ENCODE results near the gene HS6ST1. TPM values are rescaled to one million over a fixed set of nuclear protein-coding genes. Genes with fewer than 3 reads are reported as not detected.

Gene HS6ST1
- total RNA-seq, 1 experiment from 2014 or later: 63.3 TPM

GRCh38 chr2:128275498-128276045, 43.1 kb downstream of the HS6ST1 start:
- TF ChIP-seq CTCF (conservative IDR thresholded peaks at IDR 0.05; ENCODE audit: low read depth, low read length): no peak
- TF ChIP-seq EZH2 (IDR thresholded peaks at IDR 0.05; ENCODE audit: borderline replicate concordance, low read depth, low read length, poor library complexity, severe bottlenecking): no peak
- Histone ChIP-seq H3K27me3 (replicated peaks; ENCODE audit: insufficient read depth, low read depth, low read length, poor library complexity) (no peaks in the 10 kb centered on the region), H3K9me3 (ENCODE audit: low read depth, low read length, poor library complexity, severe bottlenecking) (peaks cover 14% of the 10 kb centered on the region), H3K27ac (ENCODE audit: low read depth, low read length, poor library complexity, severe bottlenecking) (no peak overlapping the region), H3K4me3 (ENCODE audit: low read depth, low read length, poor library complexity, severe bottlenecking) (no peak overlapping the region), H3K4me1 (ENCODE audit: insufficient read depth, low read length, poor library complexity, severe bottlenecking) (no peaks in the 10 kb centered on the region), H3K36me3 (ENCODE audit: insufficient read depth, low read length, poor library complexity, severe bottlenecking) (peaks cover 15% of the 10 kb centered on the region)
- intact Hi-C loops (cut with micrococcal nuclease; ENCODE audit: unreplicated experiment): no loop called here
- BruUV-seq (replicated peaks): no TSS peak
- POLR2A ChIA-PET (ENCODE audit: low non-redundant PET): no interaction called here
- no peak for DNase-seq (ENCODE audit: low spot score)
- CTCF ChIA-PET: no interaction called here

DNA sequence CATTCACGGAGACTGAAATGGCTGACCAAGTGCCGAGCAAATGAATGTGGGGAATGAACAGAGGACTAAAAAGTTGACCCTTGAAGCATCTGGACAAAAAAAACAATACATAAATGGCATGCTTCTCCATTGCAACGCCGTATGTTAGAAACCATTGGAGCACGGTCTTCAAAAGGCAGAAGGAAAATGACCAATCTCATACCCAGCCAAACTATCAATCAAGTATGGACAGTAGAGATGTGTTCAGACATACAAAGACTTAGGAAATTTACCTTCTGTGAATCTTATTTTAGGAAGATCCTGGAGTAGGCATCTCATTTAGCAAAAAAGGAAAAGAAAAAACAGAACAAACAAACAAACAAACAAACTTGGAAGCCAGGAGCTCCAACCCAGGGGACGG, 44.5 kb downstream of the HS6ST1 start:
- BruUV-seq (replicated peaks): no TSS peak
- Histone ChIP-seq H3K27me3 (replicated peaks; ENCODE audit: insufficient read depth, low read depth, low read length, poor library complexity) (no peaks in the 10 kb centered on the region), H3K9me3 (ENCODE audit: low read depth, low read length, poor library complexity, severe bottlenecking) (peaks cover 14% of the 10 kb centered on the region), H3K4me3 (ENCODE audit: low read depth, low read length, poor library complexity, severe bottlenecking) (no peak overlapping the region), H3K4me1 (ENCODE audit: insufficient read depth, low read length, poor library complexity, severe bottlenecking) (no peaks in the 10 kb centered on the region), H3K27ac (ENCODE audit: low read depth, low read length, poor library complexity, severe bottlenecking) (no peak overlapping the region), H3K36me3 (ENCODE audit: insufficient read depth, low read length, poor library complexity, severe bottlenecking) (peaks cover 15% of the 10 kb centered on the region)
- ChIA-PET POLR2A (ENCODE audit: low non-redundant PET) (no interaction called here), CTCF (no interaction called here)
- intact Hi-C loops (cut with micrococcal nuclease; ENCODE audit: unreplicated experiment): no loop called here
- TF ChIP-seq CTCF (conservative IDR thresholded peaks at IDR 0.05; ENCODE audit: low read depth, low read length): no peak
- TF ChIP-seq EZH2 (IDR thresholded peaks at IDR 0.05; ENCODE audit: borderline replicate concordance, low read depth, low read length, poor library complexity, severe bottlenecking): no peak
- DNase-seq (ENCODE audit: low spot score): no peak

GRCh38 chr2:128273469-128274081, 45.1 kb downstream of the HS6ST1 start:
- intact Hi-C loops (cut with micrococcal nuclease; ENCODE audit: unreplicated experiment): no loop called here
- no peaks in the 10 kb centered on the region for H3K27me3 ChIP-seq (replicated peaks; ENCODE audit: insufficient read depth, low read depth, low read length, poor library complexity)
- no peaks in the 10 kb centered on the region for H3K4me1 ChIP-seq (ENCODE audit: insufficient read depth, low read length, poor library complexity, severe bottlenecking)
- ChIA-PET CTCF (no interaction called here), POLR2A (ENCODE audit: low non-redundant PET) (no interaction called here)
- H3K4me3 ChIP-seq (ENCODE audit: low read depth, low read length, poor library complexity, severe bottlenecking): no peak overlapping the region
- H3K27ac ChIP-seq (ENCODE audit: low read depth, low read length, poor library complexity, severe bottlenecking): no peak overlapping the region
- DNase-seq (ENCODE audit: low spot score): no peak
- BruUV-seq (replicated peaks): no TSS peak
- peaks cover 15% of the 10 kb centered on the region for H3K36me3 ChIP-seq (ENCODE audit: insufficient read depth, low read length, poor library complexity, severe bottlenecking)
- TF ChIP-seq CTCF (conservative IDR thresholded peaks at IDR 0.05; ENCODE audit: low read depth, low read length) (no peak), EZH2 (IDR thresholded peaks at IDR 0.05; ENCODE audit: borderline replicate concordance, low read depth, low read length, poor library complexity, severe bottlenecking) (no peak)
- H3K9me3 ChIP-seq (ENCODE audit: low read depth, low read length, poor library complexity, severe bottlenecking): peaks cover 14% of the 10 kb centered on the region

Data from A673 (cell line).